Neural progenitor cell (in vitro differentiated cells): ENCODE data around the gene INPP5E. TPM values are rescaled to one million over a fixed set of nuclear protein-coding genes. Genes with fewer than 3 reads are reported as not detected.

Experiments used
- DNase-seq: peaks from one replicate; pipeline ENCODE4 v3.0.0-alpha.2; 2016; ENCODE audit warnings: low spot score
- H2AFZ ChIP-seq: fragments of 200-600 bp; sonication (generic); replicated peaks from 2 replicates; pipeline ENCODE4 v1.6.1; 2016; ENCODE audit warnings: antibody characterized with exemption
- H3F3A ChIP-seq: fragments of 200-600 bp; sonication (generic); 2 replicates; pipeline ENCODE4 v1.6.1; 2016; ENCODE audit warnings: antibody characterized with exemption, low read depth
- H3K27ac ChIP-seq: fragments of 200-600 bp; sonication (generic); 2 replicates; pipeline ENCODE4 v1.5.1; 2016; ENCODE audit warnings: mild to moderate bottlenecking
- H3K27me3 ChIP-seq: fragments of 200-600 bp; sonication (generic); 2 replicates; pipeline ENCODE4 v1.6.1; 2016; ENCODE audit warnings: mild to moderate bottlenecking, moderate library complexity
- H3K36me3 ChIP-seq: fragments of 200-600 bp; sonication (generic); 2 replicates; pipeline ENCODE4 v1.5.1; 2016
- H3K4me1 ChIP-seq: fragments of 200-600 bp; sonication (generic); 2 replicates; pipeline ENCODE4 v1.6.1; 2016; ENCODE audit warnings: mixed run types
- H3K4me2 ChIP-seq: fragments of 200-600 bp; sonication (generic); 2 replicates; pipeline ENCODE4 v1.6.1; 2016
- H3K4me3 ChIP-seq: fragments of 200-600 bp; sonication (generic); 2 replicates; pipeline ENCODE4 v1.5.1; 2016
- H3K79me2 ChIP-seq: fragments of 200-600 bp; sonication (generic); 2 replicates; pipeline ENCODE4 v1.6.1; 2016; ENCODE audit warnings: low read depth
- H3K9ac ChIP-seq: fragments of 200-600 bp; sonication (generic); 2 replicates; pipeline ENCODE4 v1.6.1; 2016
- H3K9me3 ChIP-seq: fragments of 200-600 bp; sonication (generic); 2 replicates; pipeline ENCODE4 v1.5.1; 2016; ENCODE audit warnings: low read depth
- H4K20me1 ChIP-seq: fragments of 200-600 bp; sonication (generic); 2 replicates; pipeline ENCODE4 v1.6.1; 2016; ENCODE audit warnings: low read depth
- H3K27ac Mint-ChIP-seq: 3 replicates; pipeline ENCODE4 v1.8.0; 2021; ENCODE audit warnings: mixed read lengths
- H3K27me3 Mint-ChIP-seq: 2 replicates; pipeline ENCODE4 v1.8.0; 2022; ENCODE audit warnings: low read depth, mild to moderate bottlenecking, inconsistent platforms, moderate library complexity, mixed read lengths; ENCODE audit not compliant: insufficient read depth
- H3K36me3 Mint-ChIP-seq: 3 replicates; pipeline ENCODE4 v1.8.0; 2021; ENCODE audit warnings: mixed read lengths
- H3K4me1 Mint-ChIP-seq: 3 replicates; pipeline ENCODE4 v1.8.0; 2021; ENCODE audit warnings: mixed read lengths
- H3K4me3 Mint-ChIP-seq: 3 replicates; pipeline ENCODE4 v1.8.0; 2021; ENCODE audit warnings: mild to moderate bottlenecking, moderate library complexity, mixed read lengths
- H3K9me3 Mint-ChIP-seq: 3 replicates; pipeline ENCODE4 v1.8.0; 2020; ENCODE audit warnings: mixed read lengths
- CTCF ChIP-seq: fragments of 200-600 bp; sonication (generic); IDR thresholded peaks from 2 replicates; pipeline ENCODE4 v1.5.1; 2017; ENCODE audit warnings: antibody characterized with exemption, mild to moderate bottlenecking
- EZH2 ChIP-seq: fragments of 200-600 bp; sonication (generic); IDR thresholded peaks from 2 replicates; pipeline ENCODE4 v1.6.1; 2017; ENCODE audit warnings: antibody characterized with exemption, mild to moderate bottlenecking, moderate library complexity
- EZH2phosphoT487 ChIP-seq: fragments of 200-600 bp; sonication (generic); IDR thresholded peaks from 2 replicates; pipeline ENCODE4 v1.6.1; 2017; ENCODE audit warnings: antibody characterized with exemption
- total RNA-seq: library from RNA; depleted of rRNA; stranded (reverse); fragments of >200 nt; gene quantifications from 2 replicates; pipeline ENCODE4 v1.2.3, GENCODE V29; 2015; ENCODE audit warnings: low replicate concordance

INPP5E gene
- total RNA-seq, 1 donor from 2014 or later: 8.8 TPM

GRCh38 chr9:136437839-136438547, 1.7 kb downstream of the INPP5E start:
- H3K4me3 Mint-ChIP-seq: peak overlapping the region; percentile 90
- H2AFZ ChIP-seq: no peak overlapping the region
- peaks cover 48% of the 10 kb centered on the region for H3K79me2 ChIP-seq
- peak overlapping the region; percentile 57 for H3K27ac Mint-ChIP-seq
- H4K20me1 ChIP-seq: peaks cover 59% of the 10 kb centered on the region
- H3K9me3 Mint-ChIP-seq: no peaks in the 10 kb centered on the region
- no peak overlapping the region for H3K27ac ChIP-seq
- peaks cover 9% of the 10 kb centered on the region for H3K4me1 ChIP-seq
- H3K4me2 ChIP-seq: peak overlapping the region; percentile 98
- H3K4me3 ChIP-seq: peak overlapping the region; percentile 99
- peaks cover 19% of the 10 kb centered on the region for H3K27me3 Mint-ChIP-seq
- no peaks in the 10 kb centered on the region for H3K27me3 ChIP-seq
- H3K9me3 ChIP-seq: no peaks in the 10 kb centered on the region
- no peak for DNase-seq
- H3K4me1 Mint-ChIP-seq: peaks cover 22% of the 10 kb centered on the region
- peaks cover 22% of the 10 kb centered on the region for H3F3A ChIP-seq
- H3K36me3 Mint-ChIP-seq: peaks cover 17% of the 10 kb centered on the region
- no peaks in the 10 kb centered on the region for H3K36me3 ChIP-seq
- H3K9ac ChIP-seq: peak overlapping the region; percentile 86
- TF ChIP-seq EZH2: no peak
- TF ChIP-seq EZH2phosphoT487: no peak
- TF ChIP-seq CTCF: no peak

- Mint-ChIP-seq H3K27me3 (peaks cover 16% of the 10 kb centered on the region), H3K4me1 (peaks cover 22% of the 10 kb centered on the region)
- H4K20me1 ChIP-seq: peaks cover 58% of the 10 kb centered on the region
Observed at GRCh38 chr9:136437430-136437829, 2.2 kb downstream of the INPP5E start.

GRCh38 chr9:136436055-136436634, 3.5 kb downstream of the INPP5E start:
- no peak overlapping the region for H3K9ac ChIP-seq
- H3K4me1 ChIP-seq: peaks cover 9% of the 10 kb centered on the region
- H3K9me3 ChIP-seq: no peaks in the 10 kb centered on the region
- H3K9me3 Mint-ChIP-seq: no peaks in the 10 kb centered on the region
- H3K36me3 Mint-ChIP-seq: peaks cover 11% of the 10 kb centered on the region
- no peak overlapping the region for H3K4me2 ChIP-seq
- no peak overlapping the region for H3K27ac ChIP-seq
- H3F3A ChIP-seq: peaks cover 13% of the 10 kb centered on the region
- peak overlapping the region; percentile 90 for H3K4me3 Mint-ChIP-seq
- H3K79me2 ChIP-seq: peaks cover 48% of the 10 kb centered on the region
- peak overlapping the region; percentile 30 for H3K27ac Mint-ChIP-seq
- TF ChIP-seq EZH2 (no peak), CTCF (no peak), EZH2phosphoT487 (no peak)
- no peak overlapping the region for H3K4me3 ChIP-seq
- H3K27me3 ChIP-seq: no peaks in the 10 kb centered on the region
- H3K36me3 ChIP-seq: no peaks in the 10 kb centered on the region
- H2AFZ ChIP-seq: no peak overlapping the region
- H4K20me1 ChIP-seq: peaks cover 58% of the 10 kb centered on the region
- DNase-seq: no peak
- H3K4me1 Mint-ChIP-seq: peaks cover 22% of the 10 kb centered on the region
- H3K27me3 Mint-ChIP-seq: peaks cover 13% of the 10 kb centered on the region

More at GRCh38 chr9:136437430-136437829, 2.2 kb downstream of the INPP5E start:
- H3K27ac ChIP-seq: no peak overlapping the region
- H3K27me3 ChIP-seq: no peaks in the 10 kb centered on the region
- H3F3A ChIP-seq: peaks cover 22% of the 10 kb centered on the region
- H3K36me3 ChIP-seq: no peaks in the 10 kb centered on the region
- peaks cover 13% of the 10 kb centered on the region for H3K36me3 Mint-ChIP-seq
- no peak for DNase-seq
- peaks cover 48% of the 10 kb centered on the region for H3K79me2 ChIP-seq
- H3K4me1 ChIP-seq: peaks cover 9% of the 10 kb centered on the region
- H3K9me3 ChIP-seq: no peaks in the 10 kb centered on the region
- no peaks in the 10 kb centered on the region for H3K9me3 Mint-ChIP-seq
- H2AFZ ChIP-seq: no peak overlapping the region
- H3K9ac ChIP-seq: no peak overlapping the region
- H3K4me3 ChIP-seq: peak overlapping the region; percentile 99
- peak overlapping the region; percentile 90 for H3K4me3 Mint-ChIP-seq
- TF ChIP-seq CTCF: no peak
- TF ChIP-seq EZH2phosphoT487: no peak
- TF ChIP-seq EZH2: no peak
- H3K4me2 ChIP-seq: peak overlapping the region; percentile 98
- H3K27ac Mint-ChIP-seq: no peak overlapping the region
